Measurements from ENCODE around the gene KLHL6. TPM values are rescaled to one million over a fixed set of nuclear protein-coding genes. Genes with fewer than 3 reads are reported as not detected.
A peak's percentile ranks its signal among the peaks of the same experiment; 100 is the strongest.

The KLHL6 gene
- total and polyA plus RNA-seq, 10 of the 15 experiments (the other 5 are each of a cell fraction or from before 2014, with no cell fraction given) = 4.0 to 91.8 (median 24.4) TPM

DNA sequence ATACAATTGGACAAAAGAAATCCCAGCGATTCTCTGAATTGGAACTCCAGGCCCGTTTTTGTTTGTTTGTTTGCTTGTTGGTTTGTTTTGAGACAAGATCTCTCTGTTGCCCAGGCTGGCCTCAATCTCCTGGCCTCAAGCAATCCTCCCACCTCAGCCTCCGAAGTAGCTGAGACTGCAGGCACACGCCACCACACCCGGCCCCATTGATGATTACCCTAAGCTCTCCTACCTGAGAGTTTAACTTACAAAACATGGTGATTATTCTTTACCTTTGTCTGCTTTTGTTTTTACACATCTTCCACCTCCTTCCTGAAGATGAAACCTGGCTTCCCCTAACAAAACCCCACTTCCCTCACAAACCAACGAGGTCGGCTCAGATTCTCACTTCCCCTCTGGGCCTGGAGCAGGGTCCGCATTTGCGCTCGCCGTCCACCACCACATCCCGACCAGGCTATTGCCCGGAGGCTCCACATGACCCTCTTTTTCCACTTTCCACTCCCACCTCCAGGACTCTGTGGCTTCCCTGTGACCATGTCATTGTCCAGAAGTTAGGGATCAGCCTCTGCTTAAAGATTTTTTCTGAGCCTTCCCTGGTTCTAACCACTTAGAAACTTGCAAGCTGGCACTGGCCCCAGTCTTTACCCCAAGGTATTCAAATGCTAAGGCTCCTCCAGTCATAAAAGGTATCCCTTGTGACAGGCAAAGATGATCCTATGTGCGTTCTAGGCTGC lies 14.8 kb downstream of the KLHL6 start (continued):
- TF ChIP-seq, protein P1, sequence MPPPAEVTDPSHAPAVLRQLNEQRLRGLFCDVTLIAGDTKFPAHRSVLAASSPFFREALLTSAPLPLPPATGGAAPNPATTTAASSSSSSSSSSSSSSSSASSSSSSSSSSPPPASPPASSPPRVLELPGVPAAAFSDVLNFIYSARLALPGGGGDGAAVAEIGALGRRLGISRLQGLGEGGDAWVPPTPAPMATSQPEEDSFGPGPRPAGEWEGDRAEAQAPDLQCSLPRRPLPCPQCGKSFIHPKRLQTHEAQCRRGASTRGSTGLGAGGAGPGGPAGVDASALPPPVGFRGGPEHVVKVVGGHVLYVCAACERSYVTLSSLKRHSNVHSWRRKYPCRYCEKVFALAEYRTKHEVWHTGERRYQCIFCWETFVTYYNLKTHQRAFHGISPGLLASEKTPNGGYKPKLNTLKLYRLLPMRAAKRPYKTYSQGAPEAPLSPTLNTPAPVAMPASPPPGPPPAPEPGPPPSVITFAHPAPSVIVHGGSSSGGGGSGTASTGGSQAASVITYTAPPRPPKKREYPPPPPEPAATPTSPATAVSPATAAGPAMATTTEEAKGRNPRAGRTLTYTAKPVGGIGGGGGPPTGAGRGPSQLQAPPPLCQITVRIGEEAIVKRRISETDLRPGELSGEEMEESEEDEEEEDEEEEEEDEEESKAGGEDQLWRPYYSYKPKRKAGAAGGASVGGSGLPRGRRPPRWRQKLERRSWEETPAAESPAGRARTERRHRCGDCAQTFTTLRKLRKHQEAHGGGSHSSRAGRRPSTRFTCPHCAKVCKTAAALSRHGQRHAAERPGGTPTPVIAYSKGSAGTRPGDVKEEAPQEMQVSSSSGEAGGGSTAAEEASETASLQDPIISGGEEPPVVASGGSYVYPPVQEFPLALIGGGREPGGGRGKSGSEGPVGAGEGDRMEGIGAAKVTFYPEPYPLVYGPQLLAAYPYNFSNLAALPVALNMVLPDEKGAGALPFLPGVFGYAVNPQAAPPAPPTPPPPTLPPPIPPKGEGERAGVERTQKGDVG (CRISPR knock-in tag; IDR thresholded peaks at IDR 0.05) = no peak
- TF ChIP-seq, protein P2, sequence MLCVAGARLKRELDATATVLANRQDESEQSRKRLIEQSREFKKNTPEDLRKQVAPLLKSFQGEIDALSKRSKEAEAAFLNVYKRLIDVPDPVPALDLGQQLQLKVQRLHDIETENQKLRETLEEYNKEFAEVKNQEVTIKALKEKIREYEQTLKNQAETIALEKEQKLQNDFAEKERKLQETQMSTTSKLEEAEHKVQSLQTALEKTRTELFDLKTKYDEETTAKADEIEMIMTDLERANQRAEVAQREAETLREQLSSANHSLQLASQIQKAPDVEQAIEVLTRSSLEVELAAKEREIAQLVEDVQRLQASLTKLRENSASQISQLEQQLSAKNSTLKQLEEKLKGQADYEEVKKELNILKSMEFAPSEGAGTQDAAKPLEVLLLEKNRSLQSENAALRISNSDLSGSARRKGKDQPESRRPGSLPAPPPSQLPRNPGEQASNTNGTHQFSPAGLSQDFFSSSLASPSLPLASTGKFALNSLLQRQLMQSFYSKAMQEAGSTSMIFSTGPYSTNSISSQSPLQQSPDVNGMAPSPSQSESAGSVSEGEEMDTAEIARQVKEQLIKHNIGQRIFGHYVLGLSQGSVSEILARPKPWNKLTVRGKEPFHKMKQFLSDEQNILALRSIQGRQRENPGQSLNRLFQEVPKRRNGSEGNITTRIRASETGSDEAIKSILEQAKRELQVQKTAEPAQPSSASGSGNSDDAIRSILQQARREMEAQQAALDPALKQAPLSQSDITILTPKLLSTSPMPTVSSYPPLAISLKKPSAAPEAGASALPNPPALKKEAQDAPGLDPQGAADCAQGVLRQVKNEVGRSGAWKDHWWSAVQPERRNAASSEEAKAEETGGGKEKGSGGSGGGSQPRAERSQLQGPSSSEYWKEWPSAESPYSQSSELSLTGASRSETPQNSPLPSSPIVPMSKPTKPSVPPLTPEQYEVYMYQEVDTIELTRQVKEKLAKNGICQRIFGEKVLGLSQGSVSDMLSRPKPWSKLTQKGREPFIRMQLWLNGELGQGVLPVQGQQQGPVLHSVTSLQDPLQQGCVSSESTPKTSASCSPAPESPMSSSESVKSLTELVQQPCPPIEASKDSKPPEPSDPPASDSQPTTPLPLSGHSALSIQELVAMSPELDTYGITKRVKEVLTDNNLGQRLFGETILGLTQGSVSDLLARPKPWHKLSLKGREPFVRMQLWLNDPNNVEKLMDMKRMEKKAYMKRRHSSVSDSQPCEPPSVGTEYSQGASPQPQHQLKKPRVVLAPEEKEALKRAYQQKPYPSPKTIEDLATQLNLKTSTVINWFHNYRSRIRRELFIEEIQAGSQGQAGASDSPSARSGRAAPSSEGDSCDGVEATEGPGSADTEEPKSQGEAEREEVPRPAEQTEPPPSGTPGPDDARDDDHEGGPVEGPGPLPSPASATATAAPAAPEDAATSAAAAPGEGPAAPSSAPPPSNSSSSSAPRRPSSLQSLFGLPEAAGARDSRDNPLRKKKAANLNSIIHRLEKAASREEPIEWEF (IDR thresholded peaks at IDR 0.05; ENCODE audit: insufficient replicate concordance, low read depth, low read length) = no peak
- peak; percentile 96 to 97 for TF ChIP-seq IKZF2 (IDR thresholded peaks at IDR 0.05)
- TF ChIP-seq RAD51 (IDR thresholded peaks at IDR 0.05) = no peak
- no peak for TF ChIP-seq E2F8 (IDR thresholded peaks at IDR 0.05; ENCODE audit: low read depth, partially characterized antibody)
- no peak for TF ChIP-seq ASH2L (IDR thresholded peaks at IDR 0.05; ENCODE audit: borderline replicate concordance, low read depth)
- no peak for TF ChIP-seq NFYA (IDR thresholded peaks at IDR 0.05; ENCODE audit: borderline replicate concordance, low read depth, low read length)
- TF ChIP-seq, protein P3, sequence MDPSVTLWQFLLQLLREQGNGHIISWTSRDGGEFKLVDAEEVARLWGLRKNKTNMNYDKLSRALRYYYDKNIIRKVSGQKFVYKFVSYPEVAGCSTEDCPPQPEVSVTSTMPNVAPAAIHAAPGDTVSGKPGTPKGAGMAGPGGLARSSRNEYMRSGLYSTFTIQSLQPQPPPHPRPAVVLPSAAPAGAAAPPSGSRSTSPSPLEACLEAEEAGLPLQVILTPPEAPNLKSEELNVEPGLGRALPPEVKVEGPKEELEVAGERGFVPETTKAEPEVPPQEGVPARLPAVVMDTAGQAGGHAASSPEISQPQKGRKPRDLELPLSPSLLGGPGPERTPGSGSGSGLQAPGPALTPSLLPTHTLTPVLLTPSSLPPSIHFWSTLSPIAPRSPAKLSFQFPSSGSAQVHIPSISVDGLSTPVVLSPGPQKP (IDR thresholded peaks at IDR 0.05; ENCODE audit: low read depth, low read length) = no peak
- peak; percentile 51 for TF ChIP-seq ATF7 (IDR thresholded peaks at IDR 0.05; ENCODE audit: low read depth)
- TF ChIP-seq ZBTB33 (IDR thresholded peaks at IDR 0.05) = no peak
- TF ChIP-seq CBFB (IDR thresholded peaks at IDR 0.05; ENCODE audit: low read depth) = no peak
